Osteoblast (primary cell): ENCODE data around the gene RALY. TPM values are rescaled to one million over a fixed set of nuclear protein-coding genes. Genes with fewer than 3 reads are reported as not detected.

Experiments
- DNase-seq: peaks from one replicate; pipeline ENCODE4 v3.0.0; 2011; ENCODE audit warnings: low spot score, mixed read lengths; ENCODE audit not compliant: insufficient read length; ENCODE audit errors: missing footprints
- H2AFZ ChIP-seq: 2 replicates; pipeline ENCODE4 v1.6.0; 2011; ENCODE audit warnings: mild to moderate bottlenecking, low read length
- H3K27ac ChIP-seq: 2 replicates; pipeline ENCODE4 v1.5.1; 2011; ENCODE audit warnings: mild to moderate bottlenecking, low read depth, low read length, moderate library complexity
- H3K27me3 ChIP-seq: 2 replicates; pipeline ENCODE4 v1.6.0; 2012; ENCODE audit warnings: mild to moderate bottlenecking, control low read depth, inconsistent platforms, low read length, moderate library complexity; ENCODE audit not compliant: insufficient read depth
- H3K36me3 ChIP-seq: 2 replicates; pipeline ENCODE4 v1.5.1; 2011; ENCODE audit warnings: mild to moderate bottlenecking, low read length, control low read depth, moderate library complexity; ENCODE audit not compliant: insufficient read depth
- H3K4me1 ChIP-seq: 2 replicates; pipeline ENCODE4 v1.5.1; 2011; ENCODE audit warnings: mild to moderate bottlenecking, low read length, control low read depth, moderate library complexity; ENCODE audit not compliant: insufficient read depth
- H3K4me2 ChIP-seq: 2 replicates; pipeline ENCODE4 v1.6.0; 2011; ENCODE audit warnings: mild to moderate bottlenecking, low read length; ENCODE audit not compliant: insufficient read depth
- H3K4me3 ChIP-seq: fragments of 200-600 bp; sonication (generic); 3 replicates; pipeline ENCODE4 v1.5.1; 2012; ENCODE audit warnings: mild to moderate bottlenecking, low read length, inconsistent platforms; ENCODE audit not compliant: insufficient read depth
- H3K79me2 ChIP-seq: 2 replicates; pipeline ENCODE4 v1.6.0; 2012; ENCODE audit warnings: mild to moderate bottlenecking, low read length, control low read depth, inconsistent platforms; ENCODE audit not compliant: insufficient read depth
- H3K9me3 ChIP-seq: 2 replicates; pipeline ENCODE4 v1.5.1; 2011; ENCODE audit warnings: low read depth, low read length, control low read depth
- H4K20me1 ChIP-seq: 2 replicates; pipeline ENCODE4 v1.6.0; 2012; ENCODE audit warnings: mild to moderate bottlenecking, low read length, control low read depth; ENCODE audit not compliant: insufficient read depth
- CTCF ChIP-seq: IDR thresholded peaks from 2 replicates; pipeline ENCODE4 v1.5.1; 2011; ENCODE audit warnings: mild to moderate bottlenecking, low read depth, low read length, moderate library complexity; ENCODE audit errors: extremely low read depth
- total RNA-seq: library from RNA; depleted of rRNA; stranded (reverse); fragments of >200 nt; gene quantifications from 2 replicates; pipeline ENCODE4 v1.2.3, GENCODE V29; 2012

Gene RALY
- 72.5 and 77.1 TPM in 2 replicates for total RNA-seq

- H3K36me3 ChIP-seq: no peaks in the 10 kb centered on the region
- peak within 1 kb of the TSS; percentile 97 for H2AFZ ChIP-seq
- peak within 1 kb of the TSS; percentile 84 for H3K4me3 ChIP-seq
- no peak for TF ChIP-seq CTCF
- peaks cover 43% of the 10 kb centered on the region for H4K20me1 ChIP-seq
- H3K79me2 ChIP-seq: peaks cover 54% of the 10 kb centered on the region
- H3K4me2 ChIP-seq: peak within 1 kb of the TSS; percentile 86
- H3K9me3 ChIP-seq: no peaks in the 10 kb centered on the region
- peaks cover 23% of the 10 kb centered on the region for H3K4me1 ChIP-seq
- H3K27me3 ChIP-seq: no peaks in the 10 kb centered on the region
- H3K27ac ChIP-seq: peak within 1 kb of the TSS; percentile 79
- peak; percentile 99 for DNase-seq
These were observed at the start of gene RALY for GRCh38 chr20:33993576-33994221. Gene RALY, plus strand, starts transcription at chr20:33993911. Its CDS starts 78,164 bp downstream, at chr20:34072075.

- Histone ChIP-seq H3K4me3 (no peak overlapping the region), H3K9me3 (peaks cover 9% of the 10 kb centered on the region), H3K27ac (no peak overlapping the region), H3K4me2 (no peak overlapping the region), H3K27me3 (no peaks in the 10 kb centered on the region), H3K36me3 (no peaks in the 10 kb centered on the region), H2AFZ (no peak overlapping the region), H3K4me1 (no peaks in the 10 kb centered on the region), H4K20me1 (no peaks in the 10 kb centered on the region), H3K79me2 (no peaks in the 10 kb centered on the region)
- TF ChIP-seq CTCF: no peak
- no peak for DNase-seq
These were observed 48.8 kb upstream of the RALY start for GRCh38 chr20:33944914-33945313.

GRCh38 chr20:33945391-33946081, 48.2 kb upstream of the RALY start:
- Histone ChIP-seq H3K9me3 (peaks cover 9% of the 10 kb centered on the region), H3K27ac (no peak overlapping the region), H3K79me2 (no peaks in the 10 kb centered on the region), H3K36me3 (no peaks in the 10 kb centered on the region), H3K4me1 (no peaks in the 10 kb centered on the region), H3K27me3 (no peaks in the 10 kb centered on the region), H4K20me1 (no peaks in the 10 kb centered on the region), H2AFZ (no peak overlapping the region), H3K4me2 (no peak overlapping the region), H3K4me3 (no peak overlapping the region)
- no peak for TF ChIP-seq CTCF
- peak; percentile 83 for DNase-seq

- DNase-seq: no peak
- Histone ChIP-seq H3K4me2 (no peak overlapping the region), H4K20me1 (no peaks in the 10 kb centered on the region), H3K27me3 (peaks cover 5% of the 10 kb centered on the region), H3K9me3 (peaks cover 9% of the 10 kb centered on the region), H3K79me2 (no peaks in the 10 kb centered on the region), H3K4me3 (no peak overlapping the region), H3K27ac (no peak overlapping the region), H2AFZ (no peak overlapping the region), H3K4me1 (no peaks in the 10 kb centered on the region), H3K36me3 (no peaks in the 10 kb centered on the region)
- peak; percentile 44 for TF ChIP-seq CTCF
These were observed 45.9 kb upstream of the RALY start for GRCh38 chr20:33947709-33948295.
